Stimulated activated CD4-positive, alpha-beta T cell treated with anti-CD3 and anti-CD28 coated beads, Interleukin-4, amount 100 ng/mL, for 48 hours (primary cell): ENCODE measurements around the gene CHCHD3.

Source experiments
- DNase-seq, 2 donors: peaks; one replicate each; pipeline ENCODE4 v3.0.0-alpha.2; 2020; ENCODE audit warnings: low read depth in 2 of 2

CHCHD3 gene

DNA sequence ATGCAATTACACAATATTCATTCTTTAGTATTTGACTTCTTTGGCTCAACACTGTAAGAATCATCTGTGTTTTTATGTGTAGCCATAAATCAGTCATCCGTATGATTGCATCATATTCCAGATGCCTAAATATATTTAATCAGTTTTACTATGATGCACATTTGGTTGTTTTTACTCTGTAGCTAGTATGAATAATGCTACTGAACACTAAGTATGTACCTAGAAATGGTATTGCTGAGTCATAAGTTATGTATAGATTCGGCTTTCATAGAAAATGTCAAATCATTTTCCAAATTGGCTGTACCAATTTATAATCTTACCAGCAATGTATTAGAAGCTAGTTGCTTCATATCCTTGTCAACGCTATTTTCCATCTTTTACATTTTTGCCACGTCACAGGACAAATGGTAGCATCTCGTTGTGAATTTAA lies 308.3 kb downstream of the CHCHD3 start:
- no peak for DNase-seq

DNA sequence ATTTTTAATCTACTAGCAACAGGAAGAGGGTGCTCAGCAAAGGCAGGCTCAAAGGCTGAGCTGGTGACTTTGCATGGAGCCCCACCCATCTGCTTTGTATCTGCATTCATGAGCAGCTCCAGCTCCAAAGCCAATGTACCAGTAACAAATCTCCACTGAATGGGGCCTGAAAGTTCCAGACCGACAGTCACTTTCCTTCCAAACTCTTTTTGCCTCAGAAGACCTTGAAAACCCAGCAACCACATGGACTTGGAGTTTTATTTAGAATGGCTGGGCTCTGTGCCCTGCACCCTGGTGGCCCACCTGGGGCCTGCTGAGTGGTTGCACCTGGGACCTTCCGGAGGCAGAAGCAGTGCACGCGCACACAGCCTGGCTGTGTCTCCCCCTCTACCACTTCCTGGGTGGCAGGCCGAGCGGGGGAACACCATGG lies 310.6 kb downstream of the CHCHD3 start:
- DNase-seq: no peak

DNA sequence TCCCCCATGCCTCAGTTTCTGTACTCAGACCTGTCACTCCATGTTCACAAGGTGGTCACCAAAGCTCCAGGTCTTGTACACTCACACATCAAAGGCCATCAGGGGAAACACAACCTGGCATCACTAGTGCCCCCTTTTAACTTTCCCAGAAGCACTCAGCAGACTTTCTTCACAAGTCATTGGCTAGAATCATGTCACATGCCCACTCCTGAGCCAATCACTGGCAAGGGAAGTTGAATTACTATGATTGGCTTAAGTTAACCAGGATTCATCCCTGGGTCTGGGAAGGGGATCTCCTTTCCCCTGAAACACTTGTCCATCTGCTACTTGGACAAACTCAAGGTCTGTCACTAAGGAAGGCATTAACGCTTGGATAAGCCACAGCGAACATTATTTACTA lies 311.8 kb downstream of the CHCHD3 start:
- DNase-seq: no peak

DNA sequence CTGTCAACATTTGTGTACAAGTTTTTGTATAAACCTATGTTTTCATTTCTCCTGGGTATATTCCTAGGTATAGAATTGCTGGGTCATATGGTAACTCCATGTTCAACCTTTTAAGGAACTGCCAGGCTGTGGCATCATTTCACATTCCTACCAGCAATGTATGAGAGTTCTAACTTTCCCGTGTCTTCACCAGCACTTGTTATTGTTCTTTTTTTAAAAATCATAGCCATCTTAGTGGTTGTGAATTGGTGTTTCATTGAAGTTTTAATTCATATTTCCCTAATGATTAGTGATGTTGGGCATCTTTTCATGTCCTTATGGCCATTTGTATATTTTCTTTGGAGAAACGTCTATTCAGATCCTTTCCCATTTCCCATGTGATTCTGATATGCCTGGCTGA lies 312.6 kb downstream of the CHCHD3 start:
- no peak for DNase-seq

DNA sequence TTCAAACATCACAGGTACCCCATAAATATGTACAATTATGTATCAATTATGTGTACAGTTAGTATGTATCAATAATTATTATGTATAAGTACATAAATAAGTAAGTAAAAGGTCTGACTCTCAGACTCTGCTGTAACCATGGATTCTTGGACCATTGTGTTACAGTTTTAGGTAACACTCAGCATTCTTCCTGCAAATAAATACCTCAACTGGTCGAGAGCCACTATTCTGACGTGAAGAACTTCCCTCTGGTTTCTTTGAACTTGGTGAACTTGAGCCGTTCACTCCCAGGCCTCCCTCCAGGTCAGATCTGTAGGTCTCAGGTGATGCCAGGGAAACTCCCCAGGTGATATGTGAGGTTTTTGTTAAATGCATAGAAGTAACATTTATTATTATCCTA lies 313.8 kb downstream of the CHCHD3 start:
- DNase-seq: no peak

DNA sequence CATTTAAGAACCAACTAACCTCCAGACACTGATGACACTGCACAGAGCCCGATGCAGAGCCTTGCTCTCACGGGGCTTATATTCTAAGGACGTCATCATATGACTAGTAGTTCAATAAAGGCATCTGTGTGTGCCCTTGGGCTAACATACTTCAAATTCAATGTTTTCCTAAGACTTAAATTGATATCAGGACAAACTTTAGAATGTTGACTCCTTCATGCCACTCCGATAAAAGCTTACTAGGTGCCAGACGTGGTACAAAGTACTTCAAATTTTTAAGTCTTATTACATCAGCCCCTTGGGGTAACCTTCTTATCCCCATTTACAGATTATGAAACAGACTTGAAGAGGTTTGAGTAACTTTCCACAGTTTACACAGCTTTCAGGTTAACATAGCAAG lies 314.5 kb downstream of the CHCHD3 start:
- DNase-seq: no peak

DNA sequence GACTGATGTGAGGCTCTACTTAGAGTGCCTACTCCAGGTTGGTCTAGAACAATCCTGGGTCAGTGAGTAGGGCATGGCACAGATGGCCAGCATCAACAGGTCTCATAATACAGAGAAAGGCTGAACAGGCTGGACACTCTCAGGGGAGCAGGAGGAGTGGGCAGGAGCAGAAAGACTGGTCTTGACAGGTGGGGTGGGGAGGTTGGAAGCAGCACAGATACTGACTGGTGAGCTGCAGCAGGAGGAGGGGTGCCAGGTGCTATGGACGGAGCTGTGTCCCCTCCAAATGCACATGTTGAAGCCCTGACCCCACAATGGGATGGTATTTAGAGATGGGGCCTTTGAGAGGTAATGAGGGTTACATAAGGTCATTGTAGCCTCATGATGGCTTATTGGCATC lies 315.2 kb downstream of the CHCHD3 start:
- DNase-seq: no peak

DNA sequence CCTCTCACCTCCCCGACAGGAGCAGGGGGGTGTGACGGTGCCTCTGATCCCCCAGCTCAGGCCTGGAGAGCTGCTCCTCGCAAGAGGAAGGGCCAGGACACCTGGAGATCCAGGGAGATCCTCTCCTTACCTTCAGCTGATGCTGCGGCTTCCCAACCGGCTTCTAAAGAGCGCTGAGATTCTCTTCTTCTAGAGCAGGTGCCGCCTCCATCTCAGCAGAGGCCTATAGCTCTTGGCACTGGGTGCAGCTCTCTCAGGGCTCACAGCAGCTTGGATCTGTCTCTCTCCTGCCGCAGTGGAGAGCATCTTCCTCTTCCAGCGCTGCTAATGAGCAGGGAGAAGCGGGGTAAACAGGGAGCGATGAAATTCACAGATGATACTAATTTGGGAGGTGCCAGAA lies 316.0 kb downstream of the CHCHD3 start:
- DNase-seq: no peak

DNA sequence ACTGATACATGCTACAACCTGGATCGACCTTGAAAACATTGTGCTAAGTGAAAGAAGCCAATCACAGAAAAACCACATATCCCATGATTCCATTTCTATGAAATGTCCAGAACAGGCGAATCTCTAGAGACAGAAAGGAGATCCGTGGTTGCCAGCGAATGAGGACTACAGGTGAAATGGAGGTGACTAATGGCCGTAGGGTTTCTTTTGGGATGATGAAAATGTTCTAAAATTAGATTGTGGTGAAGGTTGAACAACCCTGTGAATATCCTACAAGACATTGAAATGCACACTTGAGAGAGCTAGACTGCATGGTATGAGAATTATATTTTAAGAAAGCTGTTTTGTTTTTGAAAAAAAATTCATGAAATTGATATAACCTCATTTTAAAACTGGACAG lies 317.1 kb downstream of the CHCHD3 start:
- DNase-seq: no peak

DNA sequence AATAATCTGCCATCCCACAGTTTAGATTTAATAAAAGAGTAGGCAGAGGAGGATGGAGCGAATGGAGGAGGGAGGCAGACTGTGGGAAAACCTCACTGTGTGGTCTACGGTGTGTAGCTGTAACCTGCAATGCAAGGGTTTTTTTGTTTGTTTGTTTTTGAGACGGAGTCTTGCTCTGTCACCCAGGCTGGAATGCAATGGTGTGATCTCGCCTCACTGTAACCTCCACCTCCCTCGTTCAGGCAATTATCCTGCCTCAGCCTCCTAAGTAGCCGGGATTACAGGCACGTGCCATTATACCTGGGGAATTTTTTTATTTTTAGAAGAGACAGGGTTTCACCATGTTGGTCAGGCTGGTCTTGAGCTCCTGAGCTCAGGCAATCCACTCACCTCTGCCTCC lies 321.0 kb downstream of the CHCHD3 start:
- no peak for DNase-seq

DNA sequence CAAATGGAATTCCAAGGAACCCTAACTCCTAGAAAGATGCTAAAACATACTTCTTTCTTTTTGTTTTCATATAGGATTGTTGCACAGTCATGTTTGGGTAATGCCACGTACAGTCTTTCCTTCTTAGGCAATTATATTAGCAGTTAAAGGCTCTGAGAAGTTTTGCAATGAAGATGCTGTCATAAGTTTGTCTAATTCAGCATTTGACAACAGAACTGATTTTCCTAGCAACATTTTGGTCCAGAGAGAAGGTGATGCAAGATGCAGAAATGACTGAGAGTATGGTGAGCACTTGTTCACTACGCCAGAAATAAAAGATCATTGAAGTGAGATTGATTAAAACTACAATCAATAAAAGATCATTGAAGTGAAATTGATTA lies 321.7 kb downstream of the CHCHD3 start:
- DNase-seq: no peak

DNA sequence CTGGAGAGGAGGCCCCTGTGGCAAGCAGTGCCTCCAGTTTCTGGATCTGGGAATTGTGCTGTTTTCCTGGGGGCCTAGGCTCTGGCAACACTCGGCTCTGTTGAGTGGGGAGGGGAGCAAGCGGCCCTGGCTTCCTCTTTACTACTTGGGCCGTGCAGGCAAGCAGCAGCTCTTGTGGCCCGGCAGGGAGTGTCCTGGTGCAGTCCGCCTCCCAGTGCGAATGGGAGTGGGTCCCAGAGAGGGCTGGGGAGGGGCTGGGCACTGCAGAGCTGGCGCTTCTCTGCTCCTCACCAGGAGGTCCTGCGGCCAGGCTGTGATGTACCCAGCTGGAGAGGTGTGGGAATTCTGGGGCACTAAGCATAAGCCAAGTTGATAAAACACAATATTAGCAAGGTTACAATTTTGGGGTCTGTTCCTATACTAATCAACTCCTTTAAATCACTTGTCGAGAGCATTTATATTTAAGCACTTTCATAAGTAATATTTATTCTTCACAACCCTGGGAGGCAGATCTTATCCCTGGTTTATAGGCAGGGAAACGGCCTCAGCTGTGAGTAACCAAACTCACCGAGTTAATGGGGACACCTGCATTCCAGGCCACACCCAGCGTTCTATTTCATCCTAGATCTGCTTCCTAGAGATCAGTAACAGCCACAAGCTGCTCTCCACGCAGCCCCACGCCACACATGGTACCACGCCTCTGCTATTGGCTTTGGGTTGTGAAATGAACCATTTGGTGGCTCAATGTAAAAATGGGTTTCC lies 322.2 kb downstream of the CHCHD3 start:
- DNase-seq: no peak

DNA sequence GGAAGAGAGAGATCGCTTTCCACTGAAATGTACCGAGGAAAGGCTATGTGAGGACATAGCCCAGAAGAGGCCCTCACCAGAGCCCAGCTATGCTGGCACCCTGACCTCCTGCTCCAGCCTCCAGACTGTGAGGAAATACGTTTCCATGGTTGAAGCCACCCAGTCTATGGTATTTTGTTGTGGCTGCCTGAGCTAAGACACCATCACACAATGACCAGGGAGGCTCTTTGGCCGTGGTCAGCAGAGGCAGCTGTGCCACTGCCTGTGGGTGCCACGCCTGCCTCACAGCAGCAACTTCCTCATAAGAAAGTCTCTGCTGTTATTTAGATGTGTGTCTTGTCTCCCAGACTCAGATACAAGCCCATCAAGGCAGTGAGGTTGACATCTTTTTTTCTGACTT lies 322.9 kb downstream of the CHCHD3 start:
- no peak for DNase-seq

DNA sequence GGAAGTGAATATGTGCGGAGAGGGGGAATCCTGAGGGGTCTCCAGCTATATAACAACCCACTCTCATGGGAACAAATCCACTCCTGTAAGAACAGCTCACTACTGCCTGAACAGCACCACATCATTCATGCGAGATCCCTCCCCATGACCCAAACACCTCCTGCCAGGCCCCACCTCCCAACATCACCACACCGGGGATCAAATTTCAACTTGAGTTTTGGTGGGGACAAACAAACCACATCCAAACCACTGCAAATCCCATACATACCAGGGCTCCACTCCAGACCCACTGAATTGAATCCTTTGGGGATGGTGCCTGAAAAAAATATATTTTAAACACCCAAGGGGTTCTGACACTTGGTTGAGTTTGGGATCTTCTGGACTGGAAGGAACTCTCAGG lies 324.1 kb downstream of the CHCHD3 start:
- no peak for DNase-seq

DNA sequence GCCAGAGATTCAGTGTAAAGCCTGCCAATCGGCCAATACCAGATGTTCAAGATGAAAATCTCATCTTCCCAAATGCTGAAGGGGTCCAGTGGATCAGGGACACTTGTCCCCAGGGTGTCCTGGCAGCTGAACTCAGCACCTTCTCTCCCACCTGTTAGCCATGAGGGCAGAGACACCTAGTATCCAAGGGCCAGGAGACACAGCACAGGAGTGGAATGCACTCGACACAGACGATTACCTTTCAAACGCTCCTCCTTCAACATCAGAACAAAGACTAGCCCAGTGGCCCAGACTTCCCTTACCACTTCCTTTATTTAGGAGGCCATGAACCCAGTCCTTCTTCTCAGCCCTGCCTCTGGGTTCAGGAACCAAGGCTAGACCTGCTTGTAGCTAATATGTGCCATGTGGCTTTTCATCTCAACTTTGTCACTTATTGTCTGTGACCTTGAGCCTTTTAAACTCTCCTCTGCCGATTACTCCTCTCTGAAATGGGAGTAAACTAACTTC lies 325.4 kb downstream of the CHCHD3 start:
- no peak for DNase-seq

DNA sequence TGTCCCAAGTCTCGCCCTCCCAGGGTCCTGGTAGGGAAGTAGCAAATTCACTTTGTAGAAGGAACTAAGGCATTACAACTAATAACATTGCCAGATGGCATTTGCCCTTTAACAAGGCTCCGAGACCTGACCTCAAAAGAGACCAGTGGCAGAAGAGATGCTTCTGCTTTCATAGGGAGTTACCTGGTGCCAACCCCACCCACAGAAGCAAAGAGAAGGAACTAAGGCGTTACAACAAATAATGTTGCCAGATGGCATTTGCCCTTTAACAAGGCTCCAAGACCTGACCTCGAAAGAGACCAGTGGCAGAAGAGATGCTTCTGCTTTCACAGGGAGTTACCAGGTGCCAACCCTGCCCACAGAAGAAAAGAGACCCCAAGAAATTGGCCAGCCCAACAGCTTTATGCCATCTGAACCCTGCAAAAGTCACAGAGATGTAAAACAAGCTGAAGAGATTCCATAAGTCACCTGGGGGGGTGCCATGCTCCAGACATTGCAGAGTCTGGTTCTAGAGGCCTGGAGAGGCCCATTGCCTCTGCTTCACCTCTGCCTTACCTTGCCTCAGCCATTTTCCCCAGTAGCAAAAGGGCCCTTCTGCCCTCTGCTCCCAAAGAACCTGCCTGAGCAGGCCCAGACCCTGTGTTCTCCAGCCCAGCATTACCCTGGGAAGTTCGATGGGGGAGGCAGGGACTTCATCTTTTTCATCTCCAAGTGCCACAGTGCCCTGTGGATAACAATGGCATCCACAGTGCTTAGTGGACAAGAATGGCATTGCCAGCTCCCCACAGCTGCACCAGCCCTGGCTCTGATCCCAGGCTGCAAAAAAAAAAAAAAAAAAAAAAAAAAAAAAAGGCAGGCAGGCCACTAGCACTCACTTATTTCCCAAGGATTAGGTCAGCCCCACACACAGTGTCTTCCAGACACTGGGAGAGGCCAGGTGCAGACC lies 326.1 kb downstream of the CHCHD3 start:
- no peak for DNase-seq

DNA sequence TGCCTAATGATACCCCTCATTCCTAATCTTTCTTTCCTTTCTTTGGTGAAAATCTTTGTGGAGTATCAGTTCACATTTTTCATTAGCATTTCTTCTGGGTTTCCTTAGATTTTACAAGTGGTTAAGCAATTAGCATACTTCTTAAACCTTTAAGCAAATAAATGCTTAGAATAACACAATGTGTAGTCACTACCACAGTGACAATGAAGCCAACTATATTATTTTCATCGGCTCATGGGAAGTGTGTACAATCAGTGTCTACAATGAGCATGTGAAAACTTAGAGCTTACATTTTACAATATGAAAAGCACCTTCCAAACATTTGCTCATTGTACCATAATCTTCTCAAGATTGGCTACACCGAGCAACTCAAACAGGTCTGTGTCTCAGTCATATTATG lies 329.5 kb downstream of the CHCHD3 start:
- DNase-seq: no peak

DNA sequence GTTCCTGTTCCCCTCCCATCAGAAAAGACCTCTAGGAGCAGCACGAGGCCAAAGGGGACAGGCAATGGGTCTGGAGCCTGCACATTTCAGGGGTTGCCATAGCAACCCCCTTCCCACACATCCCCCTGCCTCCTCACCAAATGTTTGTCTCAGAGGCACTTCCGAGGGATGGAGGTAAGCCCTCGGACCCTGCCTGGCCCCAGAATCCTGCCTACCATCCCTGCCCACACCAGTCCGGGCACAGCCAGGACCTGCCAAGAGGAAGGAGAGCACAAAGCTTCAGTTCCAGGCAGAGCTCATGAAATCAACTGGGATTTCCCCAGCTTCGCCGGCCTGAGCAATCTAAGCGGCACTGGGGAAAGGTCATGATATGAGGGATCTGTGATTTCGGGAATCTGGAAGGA lies 330.6 kb downstream of the CHCHD3 start:
- no peak for DNase-seq

DNA sequence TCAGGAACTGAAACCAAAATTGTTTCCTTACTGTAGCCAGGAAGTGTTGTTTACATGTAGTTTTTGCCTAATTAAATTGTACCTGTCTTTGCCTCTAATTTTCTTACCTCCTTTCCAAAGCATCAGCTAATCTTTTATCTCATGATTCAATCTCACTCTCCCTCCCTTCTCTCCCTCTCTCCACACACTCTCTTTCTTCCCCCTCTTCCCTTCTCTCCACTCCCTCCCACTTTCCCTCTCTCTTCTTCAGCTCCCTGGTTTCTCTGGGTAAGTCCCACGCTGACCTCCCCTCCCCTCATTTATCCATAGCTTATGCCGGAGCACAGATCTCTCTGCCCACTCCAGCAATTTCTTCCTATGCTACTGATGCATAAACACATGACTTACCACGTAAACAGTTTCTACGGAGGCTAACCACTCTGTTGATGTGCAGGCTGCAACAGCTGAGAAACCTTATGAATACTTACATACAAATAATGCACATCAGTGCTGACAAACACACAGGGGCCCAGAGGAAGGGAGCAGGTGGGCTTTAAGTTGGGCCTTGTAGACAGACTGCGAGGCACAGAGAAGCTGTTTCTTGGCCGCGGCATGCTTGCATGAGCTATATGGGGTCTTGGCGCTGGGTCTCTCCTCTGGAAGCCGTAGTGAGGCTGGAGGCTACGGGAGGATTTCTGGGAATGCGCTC lies 331.2 kb downstream of the CHCHD3 start:
- DNase-seq: no peak

DNA sequence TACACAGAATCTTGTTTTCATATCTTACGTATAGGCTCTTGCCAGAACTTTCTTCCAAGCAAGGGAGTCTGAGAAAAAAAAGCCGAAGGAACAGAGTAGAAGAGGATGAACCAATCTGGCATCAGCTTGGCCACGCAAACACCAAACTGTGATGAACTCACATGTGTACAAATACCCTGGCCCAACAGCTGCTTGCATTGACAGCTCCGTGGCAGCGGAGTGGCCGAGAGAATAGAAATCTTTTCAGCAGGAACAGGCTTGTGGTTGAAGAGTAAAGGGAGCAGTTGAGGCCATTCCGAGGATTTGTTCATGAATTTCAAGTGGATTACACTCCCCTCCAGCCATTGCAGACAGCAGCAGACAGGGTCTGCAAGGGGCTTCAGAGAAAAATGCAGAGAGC lies 331.8 kb downstream of the CHCHD3 start:
- no peak for DNase-seq

DNA sequence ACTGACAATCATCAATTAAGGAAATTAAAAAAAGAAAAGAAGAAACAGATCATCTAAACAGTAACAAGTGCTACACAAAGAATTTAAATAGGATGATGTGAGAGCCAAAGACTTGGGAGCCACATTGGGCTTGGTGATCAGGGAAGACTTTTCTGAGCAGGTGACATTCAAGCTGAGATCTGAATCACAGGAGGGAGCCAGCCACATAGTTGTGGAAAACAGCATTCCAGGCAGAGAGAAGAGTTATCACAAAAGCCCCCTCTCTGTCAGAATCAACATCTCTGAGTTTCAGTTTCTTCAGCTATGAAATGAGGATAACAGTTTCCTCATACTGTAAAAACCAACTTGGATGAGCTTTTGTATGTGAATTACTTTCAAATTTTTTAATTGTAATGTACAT lies 336.4 kb downstream of the CHCHD3 start:
- DNase-seq: no peak

DNA sequence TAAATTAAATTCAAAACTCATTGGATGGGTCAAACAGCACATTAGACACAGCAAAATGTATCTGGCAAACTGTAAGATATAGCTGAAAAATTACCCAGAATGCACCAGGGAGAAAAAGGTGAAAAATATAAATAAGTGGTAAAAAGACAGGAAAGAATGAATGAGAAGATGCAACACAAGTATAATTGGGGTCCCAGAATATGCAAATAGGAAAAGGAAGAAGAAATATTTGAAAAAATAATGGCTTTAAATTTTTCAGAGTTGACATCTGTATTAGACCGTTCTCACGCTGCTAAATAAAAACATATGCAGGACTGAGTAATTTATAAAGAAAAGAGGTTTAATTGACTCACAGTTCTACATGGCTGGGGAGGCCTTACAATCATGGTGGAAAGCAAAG lies 337.9 kb downstream of the CHCHD3 start:
- no peak for DNase-seq
